Naive thymus-derived CD4-positive, alpha-beta T cell (primary cell): ENCODE data around the gene CFAP97. TPM values are rescaled to one million over a fixed set of nuclear protein-coding genes. Genes with fewer than 3 reads are reported as not detected.

Experiments used
- ATAC-seq: fragments of 150-1000 bp; cut with Tn5 transposase; 2 replicates; pipeline ENCODE4 v1.10.0; 2021; ENCODE audit warnings: mild to moderate bottlenecking, moderate library complexity
- CTCF ChIA-PET: fragments of 350-600 bp; sonication (Branson Sonifier 250); formaldehyde crosslinking; loops from one replicate; lab custom pipeline; 2021; ENCODE audit warnings: antibody characterized with exemption; lab: Charles Lee
- POLR2A ChIA-PET: fragments of 350-600 bp; sonication (Branson Sonifier 250); formaldehyde crosslinking; loops from one replicate; lab custom pipeline; 2021; ENCODE audit warnings: antibody characterized with exemption, inconsistent platforms; lab: Charles Lee
- DNase-seq, 9 donors: peaks; one replicate each; pipeline versions ENCODE4 v3.0.0 to v3.0.0-alpha.2; 2020 to 2022; ENCODE audit warnings: mixed read lengths in 1 of 9
- H3K27ac ChIP-seq: one replicate; pipeline ENCODE4 v1.7.0; 2013; ENCODE audit warnings: mild to moderate bottlenecking, low read depth, low read length, moderate library complexity
- H3K27me3 ChIP-seq, 2 donors: one replicate each; pipeline ENCODE4 v1.7.0; 2013; ENCODE audit warnings: low read length in 2 of 2, mild to moderate bottlenecking in 2 of 2, moderate library complexity in 2 of 2; ENCODE audit not compliant: control insufficient read depth in 2 of 2, insufficient read depth in 2 of 2
- H3K36me3 ChIP-seq, 3 experiments: 1 replicate in 2 of 3; 2 replicates in 1 of 3; pipeline ENCODE4 v1.7.0; 2013; ENCODE audit warnings: low read length in 3 of 3, mild to moderate bottlenecking in 3 of 3, moderate library complexity in 1 of 3; ENCODE audit not compliant: insufficient read depth in 3 of 3, control insufficient read depth in 2 of 3
- H3K4me1 ChIP-seq, 2 donors: one replicate each; pipeline ENCODE4 v1.7.0; 2013; ENCODE audit warnings: low read length in 2 of 2, mild to moderate bottlenecking in 2 of 2, moderate library complexity in 1 of 2; ENCODE audit not compliant: control insufficient read depth in 2 of 2, insufficient read depth in 2 of 2
- H3K4me3 ChIP-seq: 2 replicates; pipeline ENCODE4 v1.7.0; 2013; ENCODE audit warnings: mild to moderate bottlenecking, low read length
- H3K9me3 ChIP-seq, 3 experiments: 1 replicate in 2 of 3; 2 replicates in 1 of 3; pipeline ENCODE4 v1.7.0; 2013; ENCODE audit warnings: low read length in 3 of 3; ENCODE audit not compliant: control insufficient read depth in 2 of 3
- H3K27ac Mint-ChIP-seq, 9 donors: one replicate each; pipeline ENCODE4 v1.8.0; 2020 to 2022; ENCODE audit warnings: mixed read lengths in 9 of 9, mild to moderate bottlenecking in 8 of 9, moderate library complexity in 5 of 9, inconsistent platforms in 2 of 9
- H3K27me3 Mint-ChIP-seq, 5 donors: one replicate each; pipeline ENCODE4 v1.8.0; 2021 to 2022; ENCODE audit warnings: mixed read lengths in 5 of 5, mild to moderate bottlenecking in 1 of 5
- H3K36me3 Mint-ChIP-seq, 5 donors: one replicate each; pipeline ENCODE4 v1.8.0; 2020 to 2022; ENCODE audit warnings: mixed read lengths in 5 of 5, mild to moderate bottlenecking in 3 of 5, inconsistent platforms in 1 of 5
- H3K4me1 Mint-ChIP-seq, 7 donors: one replicate each; pipeline ENCODE4 v1.8.0; 2020 to 2022; ENCODE audit warnings: mixed read lengths in 7 of 7, mild to moderate bottlenecking in 3 of 7, inconsistent platforms in 1 of 7
- H3K4me3 Mint-ChIP-seq, 10 donors: one replicate each; pipeline ENCODE4 v1.8.0; 2020 to 2022; ENCODE audit warnings: mild to moderate bottlenecking in 10 of 10, mixed read lengths in 10 of 10, moderate library complexity in 6 of 10, inconsistent platforms in 2 of 10
- H3K9me3 Mint-ChIP-seq, 11 donors: one replicate each; pipeline ENCODE4 v1.8.0; 2020 to 2022; ENCODE audit warnings: mixed read lengths in 11 of 11, mild to moderate bottlenecking in 4 of 11, inconsistent platforms in 1 of 11, moderate library complexity in 1 of 11
- intact Hi-C, 2 donors: fragments of 100-400 bp; cut with micrococcal nuclease; formaldehyde crosslinking; loops; one replicate each; pipeline ENCODE4 v1.15.1; 2023
- polyA plus RNA-seq, 2 donors: library from polyadenylated mRNA; unstranded; fragments of 300-500 nt; fragmentation: Illumina TruSeq; gene quantifications; one replicate each; pipeline ENCODE4 v1.2.3, GENCODE V29; 2021
- total RNA-seq, 6 experiments: library from RNA in 5 of 6; stranded (reverse) in 5 of 6; gene quantifications; 1 replicate in 5 of 6; 2 replicates in 1 of 6; pipeline ENCODE4 v1.2.3 and lab custom pipeline; 2021 to 2026

The CFAP97 gene
- total and polyA plus RNA-seq, 7 experiments from 2014 or later: 23.6 to 103 (median 41.3) TPM

GRCh38 chr4:185165605-185166063 is 38.2 kb downstream of the CFAP97 start:
- peaks cover 0 to 2% (median 0%) of the 10 kb centered on the region in 11 donors for H3K9me3 Mint-ChIP-seq
- peaks cover 12 to 30% (median 13%) of the 10 kb centered on the region in 3 experiments for H3K36me3 ChIP-seq
- POLR2A ChIA-PET: interaction anchor here (0.7 kb wide), 1 partner anchor 23 kb away, joined by 5 read pairs; the partner anchor contains the start of gene SLC25A4
- DNase-seq: peak in 7 of 9 donors; percentile 29 to 77 (median 71)
- H3K4me1 Mint-ChIP-seq: peaks cover 13 to 26% (median 20%) of the 10 kb centered on the region in 7 donors
- peaks cover 14% of the 10 kb centered on the region in 2 donors for H3K4me1 ChIP-seq
- no peaks in the 10 kb centered on the region for H3K27me3 ChIP-seq
- no peak overlapping the region for H3K27ac ChIP-seq
- peaks cover 0 to 18% (median 0%) of the 10 kb centered on the region in 5 donors for H3K27me3 Mint-ChIP-seq
- peak; percentile 81 for ATAC-seq
- intact Hi-C loops: loop anchor here (1.0 to 5.0 kb wide), 5 partner anchors 17 to 37 kb away; partner anchors contain the start of genes CFAP97 (in 2 of the 2) and SLC25A4 (in 2 of the 2)
- H3K9me3 ChIP-seq: no peaks in the 10 kb centered on the region
- peak overlapping the region; percentile 0 for H3K4me3 ChIP-seq
- CTCF ChIA-PET: interaction anchor here (0.9 kb wide), 1 partner anchor 160 kb away, joined by 3 read pairs; no protein-coding TSS in a partner anchor
- H3K4me3 Mint-ChIP-seq: peak overlapping the region; percentile 40 to 79 (median 66)
- peaks cover 12 to 49% (median 43%) of the 10 kb centered on the region in 5 donors for H3K36me3 Mint-ChIP-seq
- peak overlapping the region in 7 of 9 donors; percentile 21 to 82 (median 48) for H3K27ac Mint-ChIP-seq

- peaks cover 0 to 7% (median 0%) of the 10 kb centered on the region in 3 experiments for H3K36me3 ChIP-seq
- H3K9me3 Mint-ChIP-seq: no peaks in the 10 kb centered on the region
- peaks cover 0 to 6% (median 0%) of the 10 kb centered on the region in 5 donors for H3K27me3 Mint-ChIP-seq
- ATAC-seq (no peak), DNase-seq (no peak)
- peaks cover 0 to 4% of the 10 kb centered on the region in 2 donors for H3K4me1 ChIP-seq
- intact Hi-C loops: no loop called here
- no peak overlapping the region for H3K4me3 ChIP-seq
- H3K9me3 ChIP-seq: no peaks in the 10 kb centered on the region
- ChIA-PET POLR2A (no interaction called here), CTCF (no interaction called here)
- H3K36me3 Mint-ChIP-seq: peaks cover 0 to 38% (median 21%) of the 10 kb centered on the region in 5 donors
- H3K4me3 Mint-ChIP-seq: no peak overlapping the region
- no peaks in the 10 kb centered on the region for H3K27me3 ChIP-seq
- H3K4me1 Mint-ChIP-seq: peaks cover 0 to 8% (median 0%) of the 10 kb centered on the region in 7 donors
- no peak overlapping the region for H3K27ac Mint-ChIP-seq
- H3K27ac ChIP-seq: no peak overlapping the region
These were observed 52.5 kb downstream of the CFAP97 start for GRCh38 chr4:185151296-185151695.

GRCh38 chr4:185149392-185149791 is 54.4 kb downstream of the CFAP97 start:
- peaks cover 0 to 7% (median 0%) of the 10 kb centered on the region in 3 experiments for H3K36me3 ChIP-seq

GRCh38 chr4:185145572-185145971 is 58.2 kb downstream of the CFAP97 start:
- ChIA-PET CTCF (no interaction called here), POLR2A (no interaction called here)
- intact Hi-C loops: no loop called here
- Histone ChIP-seq H3K4me1 (peaks cover 4 to 15% of the 10 kb centered on the region in 2 donors), H3K27ac (no peak overlapping the region), H3K9me3 (no peaks in the 10 kb centered on the region), H3K27me3 (no peaks in the 10 kb centered on the region), H3K36me3 (peaks cover 0 to 3% (median 0%) of the 10 kb centered on the region in 3 experiments), H3K4me3 (no peak overlapping the region)
- no peak for ATAC-seq
- peaks cover 0 to 52% (median 8%) of the 10 kb centered on the region in 5 donors for H3K27me3 Mint-ChIP-seq
- DNase-seq: no peak
- peak overlapping the region in 1 of 10 donors; percentile 9 for H3K4me3 Mint-ChIP-seq
- peaks cover 0 to 1% (median 0%) of the 10 kb centered on the region in 11 donors for H3K9me3 Mint-ChIP-seq
- peaks cover 0 to 8% (median 0%) of the 10 kb centered on the region in 5 donors for H3K36me3 Mint-ChIP-seq
- no peak overlapping the region for H3K27ac Mint-ChIP-seq
- peaks cover 12 to 20% (median 14%) of the 10 kb centered on the region in 7 donors for H3K4me1 Mint-ChIP-seq

More at GRCh38 chr4:185149392-185149791, 54.4 kb downstream of the CFAP97 start:
- no peaks in the 10 kb centered on the region for H3K9me3 ChIP-seq
- no peak overlapping the region for H3K4me3 Mint-ChIP-seq
- H3K4me1 ChIP-seq: peaks cover 0 to 4% of the 10 kb centered on the region in 2 donors
- no peak overlapping the region for H3K27ac Mint-ChIP-seq
- H3K36me3 Mint-ChIP-seq: peaks cover 0 to 36% (median 17%) of the 10 kb centered on the region in 5 donors
- no peaks in the 10 kb centered on the region for H3K27me3 ChIP-seq
- DNase-seq: no peak
- no peak overlapping the region for H3K4me3 ChIP-seq
- ChIA-PET POLR2A (no interaction called here), CTCF (no interaction called here)
- H3K9me3 Mint-ChIP-seq: no peaks in the 10 kb centered on the region
- H3K27me3 Mint-ChIP-seq: peaks cover 0 to 22% (median 0%) of the 10 kb centered on the region in 5 donors
- no peak for ATAC-seq
- peaks cover 0 to 8% (median 0%) of the 10 kb centered on the region in 7 donors for H3K4me1 Mint-ChIP-seq
- H3K27ac ChIP-seq: no peak overlapping the region
- intact Hi-C loops: no loop called here

GRCh38 chr4:185144601-185145240 is 59.1 kb downstream of the CFAP97 start:
- intact Hi-C loops: loop anchor here (5.0 kb wide), 5 partner anchors 58 to 412 kb away; partner anchors contain the start of genes ACSL1 (in 1 of the 2), CCDC110 (in 1 of the 2), CENPU (in 1 of the 2) and CFAP97 (in 1 of the 2)
- H3K4me3 Mint-ChIP-seq: peak overlapping the region in 7 of 10 donors; percentile 9 to 88 (median 47)
- H3K36me3 Mint-ChIP-seq: peaks cover 0 to 4% (median 0%) of the 10 kb centered on the region in 5 donors
- peaks cover 11 to 20% (median 13%) of the 10 kb centered on the region in 7 donors for H3K4me1 Mint-ChIP-seq
- Histone ChIP-seq H3K27me3 (peaks cover 0 to 2% of the 10 kb centered on the region in 2 donors), H3K9me3 (no peaks in the 10 kb centered on the region), H3K36me3 (no peaks in the 10 kb centered on the region), H3K4me1 (peaks cover 4 to 13% of the 10 kb centered on the region in 2 donors), H3K4me3 (no peak overlapping the region), H3K27ac (no peak overlapping the region)
- ATAC-seq: no peak
- CTCF ChIA-PET: interaction anchor here (0.6 kb wide), 1 partner anchor 40 kb away, joined by 4 read pairs; no protein-coding TSS in a partner anchor
- DNase-seq: no peak
- H3K27ac Mint-ChIP-seq: no peak overlapping the region
- H3K27me3 Mint-ChIP-seq: peaks cover 1 to 57% (median 10%) of the 10 kb centered on the region in 5 donors
- POLR2A ChIA-PET: no interaction called here
- peaks cover 0 to 1% (median 0%) of the 10 kb centered on the region in 11 donors for H3K9me3 Mint-ChIP-seq

GRCh38 chr4:185143601-185143969 is 60.2 kb downstream of the CFAP97 start:
- peak overlapping the region; percentile 51 to 95 (median 86) for H3K4me3 Mint-ChIP-seq

More at GRCh38 chr4:185143601-185143969, 60.2 kb downstream of the CFAP97 start:
- Mint-ChIP-seq H3K4me1 (peaks cover 11 to 15% (median 12%) of the 10 kb centered on the region in 7 donors), H3K27me3 (peaks cover 10 to 64% (median 20%) of the 10 kb centered on the region in 5 donors), H3K27ac (peak overlapping the region in 5 of 9 donors; percentile 1 to 74 (median 61)), H3K9me3 (peaks cover 0 to 1% (median 0%) of the 10 kb centered on the region in 11 donors), H3K36me3 (peaks cover 0 to 4% (median 0%) of the 10 kb centered on the region in 5 donors)
- ChIA-PET CTCF (interaction anchor here (0.7 to 1.5 kb wide), 2 partner anchors 9 to 24 kb away, joined by 3 to 4 read pairs; no protein-coding TSS in a partner anchor), POLR2A (interaction anchor here (0.9 to 1.7 kb wide), 4 partner anchors 22 to 282 kb away, joined by 3 to 5 read pairs (median 4); partner anchors contain the start of gene UFSP2)
- DNase-seq (peak in 5 of 9 donors; percentile 19 to 28 (median 24)), ATAC-seq (peak; percentile 25)
- peaks cover 4 to 13% of the 10 kb centered on the region in 2 donors for H3K4me1 ChIP-seq
- H3K4me3 ChIP-seq: peak overlapping the region; percentile 57
- peaks cover 0 to 3% of the 10 kb centered on the region in 2 donors for H3K27me3 ChIP-seq
- H3K27ac ChIP-seq: no peak overlapping the region
- H3K9me3 ChIP-seq: no peaks in the 10 kb centered on the region
- H3K36me3 ChIP-seq: no peaks in the 10 kb centered on the region
- intact Hi-C loops: loop anchor here (1.0 to 5.0 kb wide), 12 partner anchors 15 to 669 kb away; partner anchors contain the start of genes ACSL1 (in 1 of the 2), ANKRD37 (in 1 of the 2), CASP3 (in 1 of the 2) and CCDC110 (in 1 of the 2)
